Mucosa of gallbladder (tissue), 1 donor: ENCODE data around the gene SULT2B1. TPM values are rescaled to one million over a fixed set of nuclear protein-coding genes. Genes with fewer than 3 reads are reported as not detected.
"Not testable (repeated sequence)": the region's sequence is repeated elsewhere in the genome, so short reads cannot be mapped to it uniquely, and the experiment has no call there.

Experiments
- DNase-seq: peaks from one replicate; pipeline ENCODE4 v3.0.0-alpha.2; 2020; ENCODE audit warnings: low spot score
- total RNA-seq: library from RNA; stranded (reverse); gene quantifications from one replicate; pipeline ENCODE4 v1.2.1, GENCODE V29; 2021
- donor health status: DM: no; HTN: no; CAD: no.

SULT2B1 gene
- 13.1 TPM for total RNA-seq

GRCh38 chr19:48551437-48552302 is at the start of gene SULT2B1:
SULT2B1 (plus strand) TSS chr19:48552172; CDS start chr19:48552253, 81 bp downstream.
- peak; percentile 82 for DNase-seq

- no peak for DNase-seq
Observed at GRCh38 chr19:48502350-48503018, 49.5 kb upstream of the SULT2B1 start.

- DNase-seq, result no peak
Observed at GRCh38 chr19:48506138-48506733, 45.7 kb upstream of the SULT2B1 start.

GRCh38 chr19:48507911-48508439 is 44.0 kb upstream of the SULT2B1 start:
- DNase-seq, result no peak

DNA sequence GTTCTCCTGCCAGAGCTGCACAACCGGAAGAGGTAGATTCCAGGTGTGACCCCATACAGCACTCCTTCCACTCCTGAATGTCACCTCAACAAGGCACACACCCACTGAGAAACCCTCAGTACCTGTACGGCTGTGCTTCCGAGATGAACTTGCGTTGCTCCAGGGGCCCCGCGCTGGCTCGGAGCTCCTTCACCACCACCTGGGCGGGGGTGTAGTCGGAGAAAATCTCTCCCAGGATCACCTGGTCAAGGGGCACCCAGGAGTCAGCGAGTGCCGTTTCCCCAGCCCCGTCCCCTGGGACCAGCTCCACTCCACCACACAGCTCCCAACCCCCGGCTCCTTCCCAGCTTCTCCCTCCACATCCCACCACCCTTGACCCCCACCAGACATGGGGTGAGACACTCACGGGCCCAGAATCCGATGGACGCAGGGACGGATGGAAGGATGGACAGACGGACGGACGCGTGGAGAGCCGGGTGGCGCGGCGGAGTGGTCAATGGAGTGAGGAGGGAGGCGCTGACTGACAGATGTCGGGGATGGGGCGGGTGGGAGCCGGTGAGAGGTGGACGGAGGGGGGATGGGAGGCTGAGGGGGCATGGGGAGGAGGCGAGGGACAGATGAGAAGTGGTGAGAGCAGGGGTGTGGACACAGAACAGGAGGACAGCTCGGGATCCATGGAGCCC is 43.1 kb upstream of the SULT2B1 start:
- no peak for DNase-seq

GRCh38 chr19:48509467-48510194 is 42.3 kb upstream of the SULT2B1 start:
- no peak for DNase-seq

DNA sequence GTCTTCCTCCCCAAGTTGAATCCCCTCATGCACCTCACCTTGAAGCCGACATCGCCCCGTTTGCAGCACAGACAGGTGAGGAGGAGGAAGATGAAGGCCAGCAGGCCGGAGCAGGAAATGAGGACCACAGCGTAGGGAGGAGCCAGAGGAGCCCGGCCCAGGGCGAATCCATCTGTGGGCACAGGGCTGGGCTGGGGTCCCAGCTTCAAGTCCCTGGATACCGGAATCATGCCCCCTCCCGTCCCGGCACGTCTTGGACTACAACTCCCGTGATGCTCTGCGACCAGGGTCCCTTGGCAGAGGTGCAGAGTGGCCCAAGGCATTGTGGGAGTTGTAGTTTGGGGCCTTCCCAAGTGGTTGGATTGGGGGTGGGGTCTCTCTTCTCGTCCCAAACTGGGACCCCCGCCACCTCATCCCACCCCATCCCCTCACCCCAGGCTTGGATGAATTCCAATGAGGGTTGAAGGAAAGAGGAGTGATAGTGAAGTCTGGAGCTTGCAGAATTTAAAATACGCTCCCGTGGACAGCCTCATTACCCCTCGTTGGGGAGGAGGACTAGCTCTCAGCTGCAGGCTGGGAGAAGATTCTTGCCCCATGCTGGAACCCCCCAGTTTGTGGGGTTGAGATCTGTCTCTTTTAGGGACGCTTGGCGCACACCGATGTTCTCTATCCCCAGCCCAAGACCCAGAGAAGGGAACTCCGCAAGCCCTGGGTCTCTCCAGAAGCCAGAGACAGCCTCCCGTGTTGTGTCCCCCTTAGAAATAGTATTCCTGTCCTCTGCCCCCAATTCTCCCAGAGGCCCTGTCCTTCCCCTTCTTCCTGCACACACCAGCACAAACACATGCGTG is 41.3 kb upstream of the SULT2B1 start:
- DNase-seq, result peak; percentile 69

- DNase-seq, result no peak
Observed at GRCh38 chr19:48511321-48511731, 40.6 kb upstream of the SULT2B1 start.

DNA sequence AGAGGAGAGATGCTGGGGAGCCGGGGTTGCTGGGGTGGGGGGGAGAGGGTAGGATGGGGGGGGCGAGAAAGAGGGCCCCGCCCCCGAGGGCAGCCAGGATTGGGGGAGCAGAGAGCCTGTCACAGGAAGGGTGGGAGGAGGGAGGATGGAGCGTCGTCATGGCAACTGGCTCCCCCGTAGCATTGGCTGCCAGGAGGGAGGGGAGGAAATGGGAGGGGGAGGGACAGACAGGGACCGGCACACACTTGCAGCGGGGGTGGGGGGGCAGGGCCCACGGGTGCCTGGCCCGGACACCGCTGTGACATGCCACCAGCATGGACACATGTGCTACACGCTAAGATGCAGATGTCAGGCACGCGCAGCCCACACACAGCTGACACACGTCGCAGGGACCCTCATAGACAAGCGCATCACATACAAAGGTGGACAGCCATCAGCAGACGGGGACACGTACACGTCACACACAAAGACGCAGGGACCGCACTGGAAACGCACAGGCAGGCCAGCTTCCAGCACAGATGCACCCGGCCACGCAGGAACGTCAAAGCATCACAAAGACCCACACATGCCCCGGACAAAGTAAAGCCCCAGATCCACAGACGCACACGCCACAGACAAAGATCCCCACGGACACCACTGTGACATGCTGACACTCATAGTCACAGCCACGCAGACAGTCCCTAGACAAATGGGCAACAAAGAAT is 40.0 kb upstream of the SULT2B1 start, which contains the start of gene LMTK3:
Gene LMTK3 (minus strand): TSS at position 36 of the 704 bp plus-strand sequence. CDS start 259 bp downstream, outside the sequence.
- DNase-seq, result no peak

- DNase-seq, result no peak
Observed at GRCh38 chr19:48512504-48513288, 39.3 kb upstream of the SULT2B1 start.

DNA sequence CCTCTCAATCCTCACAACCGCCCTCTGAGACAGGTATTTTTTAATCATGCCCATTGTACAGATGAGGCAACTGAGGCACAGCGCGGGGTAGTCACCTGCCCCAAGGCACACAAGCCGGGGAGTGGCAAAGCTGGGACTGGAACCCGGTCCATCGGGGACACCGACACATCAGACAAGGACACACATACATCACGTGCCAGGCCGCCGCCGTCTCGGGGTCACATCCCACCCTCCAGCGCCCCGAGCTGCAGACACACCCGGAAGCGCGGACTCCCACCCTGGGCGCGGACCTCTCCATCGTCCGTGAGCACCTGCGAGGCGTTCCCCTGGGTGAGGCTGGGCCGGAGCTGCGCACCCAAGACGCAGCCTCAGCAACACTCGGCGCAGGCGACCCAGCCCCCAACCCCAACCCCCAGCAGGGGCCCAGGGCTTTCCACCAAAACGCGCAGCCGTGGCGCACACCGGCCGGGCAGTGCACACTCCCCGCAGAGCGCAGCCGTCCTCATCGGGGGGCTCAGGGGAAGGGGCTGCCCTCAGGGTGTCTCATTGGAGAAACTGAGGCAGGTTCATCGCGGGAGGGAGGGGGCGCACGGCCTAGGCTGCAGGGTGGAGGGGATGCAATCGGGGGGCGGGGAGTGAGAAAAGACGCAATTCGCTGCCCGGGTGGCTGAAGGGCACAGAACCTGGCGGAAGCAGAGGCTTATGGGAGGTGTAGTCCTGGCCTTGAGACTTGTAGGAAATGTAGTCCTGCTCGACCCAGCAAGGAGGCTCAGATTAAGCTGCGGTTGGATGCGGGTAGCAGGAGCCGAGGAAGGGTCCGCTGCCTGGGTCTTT is 38.5 kb upstream of the SULT2B1 start:
- peak; percentile 74 for DNase-seq

- DNase-seq, result no peak
Observed at GRCh38 chr19:48514123-48514458, 37.9 kb upstream of the SULT2B1 start.

DNA sequence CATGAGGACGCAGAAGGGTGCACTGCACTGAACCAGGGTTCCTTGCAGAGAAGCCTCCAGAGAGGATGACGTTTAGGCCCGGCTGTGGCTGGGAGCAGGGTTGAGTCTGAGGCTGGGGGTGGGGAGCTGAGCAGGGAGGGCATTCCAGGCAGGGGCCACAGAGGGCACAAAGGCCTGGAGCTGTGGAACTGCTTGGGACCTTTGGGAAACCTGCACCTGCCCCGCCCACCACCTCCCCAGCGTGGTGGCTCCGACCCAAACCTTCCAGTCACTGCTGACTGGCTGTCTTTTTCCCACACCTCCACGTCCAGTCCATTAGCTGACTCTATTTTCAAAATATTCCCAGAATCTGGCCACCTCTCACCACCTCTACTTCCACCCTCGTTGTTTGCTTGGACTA is 35.4 kb upstream of the SULT2B1 start:
- DNase-seq, result no peak

- DNase-seq, result no peak
Observed at GRCh38 chr19:48518207-48518606, 33.8 kb upstream of the SULT2B1 start.

GRCh38 chr19:48519426-48519825 is 32.5 kb upstream of the SULT2B1 start:
- DNase-seq, result not testable (repeated sequence)

GRCh38 chr19:48520134-48520533 is 31.8 kb upstream of the SULT2B1 start:
- no peak for DNase-seq

DNA sequence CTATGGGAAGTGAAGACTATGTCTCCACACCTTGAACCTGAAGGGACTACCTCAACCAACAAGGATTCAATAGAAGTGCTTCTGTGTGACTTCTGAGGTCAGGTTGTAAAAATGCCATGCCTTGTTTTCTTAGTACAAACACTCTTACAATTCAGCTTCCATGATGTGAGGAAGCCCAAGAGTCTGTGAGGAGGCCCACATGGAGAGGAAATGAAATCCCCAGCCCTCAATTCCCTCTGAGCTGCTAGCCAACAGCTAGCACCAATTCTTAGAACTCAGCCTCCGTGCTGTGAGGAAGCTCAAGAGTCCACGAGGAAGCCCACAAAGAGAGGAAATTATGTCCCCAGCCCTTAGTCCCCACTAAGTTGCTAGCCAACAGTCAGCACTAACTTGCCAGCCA is 27.8 kb upstream of the SULT2B1 start:
- DNase-seq, result no peak

- DNase-seq, result no peak
Observed at GRCh38 chr19:48524732-48525131, 27.2 kb upstream of the SULT2B1 start.
